ENCODE measurements around the gene PLCB3.
A peak's percentile ranks its signal among the peaks of the same experiment; 100 is the strongest.

The PLCB3 gene

GRCh38 chr11:64238999-64239398 is 12.3 kb upstream of the PLCB3 start:
- H3K27me3 ChIP-seq (ENCODE audit: insufficient read depth, poor library complexity, severe bottlenecking), result no peaks in the 10 kb centered on the region
- DNase-seq (ENCODE audit: low read depth in 1 of 2, low spot score in 1 of 2), result peak in 1 of 2 experiments; percentile 90
- no peak overlapping the region for H3K4me3 ChIP-seq (replicated peaks; ENCODE audit: insufficient read depth, low read length)
- TF ChIP-seq CTCF (IDR thresholded peaks at IDR 0.05; ENCODE audit: insufficient read depth, low read length), result no peak
- TF ChIP-seq GABPA (IDR thresholded peaks at IDR 0.05; ENCODE audit: low read depth), result 0 out of 2 replicates have a peak, but pooled peaks have one; percentile 12
- no peak; the same call in 1 of the 2 replicates for TF ChIP-seq SPI1 (IDR thresholded peaks at IDR 0.05; ENCODE audit: borderline replicate concordance, low read depth)
- TF ChIP-seq REST (IDR thresholded peaks at IDR 0.05; ENCODE audit: insufficient replicate concordance, low read depth), result no peak
- peak; percentile 83 for TF ChIP-seq POLR2AphosphoS5 (IDR thresholded peaks at IDR 0.05; ENCODE audit: low read depth)
- H3K27ac ChIP-seq (replicated peaks), result peak overlapping the region; percentile 97

DNA sequence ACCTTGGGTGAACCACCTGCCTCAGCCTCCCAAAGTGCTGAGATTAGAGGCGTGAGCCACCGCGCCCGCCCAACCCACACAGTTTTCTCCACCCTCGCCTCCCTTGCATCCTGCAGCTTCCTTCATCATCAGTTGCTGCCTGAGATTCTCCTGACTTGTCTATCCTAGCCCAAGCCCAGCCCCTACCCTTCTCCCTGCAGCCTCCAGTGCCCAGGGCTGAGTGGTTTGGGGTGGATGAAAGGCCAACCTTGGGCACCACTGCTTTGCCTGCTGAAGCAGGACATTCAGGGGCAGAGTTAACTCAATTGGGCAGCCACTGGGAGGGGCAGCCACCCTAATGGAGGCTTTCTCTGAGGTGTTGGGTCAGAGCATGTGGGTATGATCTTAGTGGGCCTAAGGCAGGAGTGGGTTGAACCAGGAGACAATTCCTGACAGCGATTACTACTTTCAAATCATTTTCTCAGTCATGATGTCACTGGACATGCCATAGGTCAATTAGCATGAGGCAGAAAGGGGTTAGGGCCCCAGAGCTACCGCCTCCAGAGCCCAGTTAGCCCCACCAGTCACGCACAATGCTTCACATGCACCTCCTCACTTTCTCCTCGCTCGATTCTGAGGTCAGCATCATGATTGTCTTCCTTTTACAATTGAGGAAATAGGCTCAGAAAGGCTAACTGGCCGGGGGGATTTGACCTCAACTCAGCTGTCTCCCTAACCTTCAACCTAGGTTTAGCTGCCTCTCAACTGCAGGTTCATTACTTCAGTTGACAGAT is 11.5 kb upstream of the PLCB3 start:
- DNase-seq (ENCODE audit: low read depth in 1 of 2, low spot score in 1 of 2), result peak; percentile 93 to 94
- TF ChIP-seq SPI1 (IDR thresholded peaks at IDR 0.05; ENCODE audit: borderline replicate concordance, low read depth) (peak; percentile 90; the same call in 1 of the 2 replicates), REST (IDR thresholded peaks at IDR 0.05; ENCODE audit: insufficient replicate concordance, low read depth) (no peak)
- Histone ChIP-seq H3K27ac (replicated peaks) (peak overlapping the region; percentile 97), H3K27me3 (ENCODE audit: insufficient read depth, poor library complexity, severe bottlenecking) (no peaks in the 10 kb centered on the region), H3K4me3 (replicated peaks; ENCODE audit: insufficient read depth, low read length) (peak overlapping the region; percentile 80)

- peak; percentile 81 for TF ChIP-seq POLR2AphosphoS5 (IDR thresholded peaks at IDR 0.05; ENCODE audit: low read depth)
- no peak; the same call in 1 of the 2 replicates for TF ChIP-seq SPI1 (IDR thresholded peaks at IDR 0.05; ENCODE audit: borderline replicate concordance, low read depth)
- TF ChIP-seq GABPA (IDR thresholded peaks at IDR 0.05; ENCODE audit: low read depth), result peak; percentile 84
- TF ChIP-seq REST (IDR thresholded peaks at IDR 0.05; ENCODE audit: insufficient replicate concordance, low read depth), result peak; percentile 30
- no peak for TF ChIP-seq CTCF (IDR thresholded peaks at IDR 0.05; ENCODE audit: insufficient read depth, low read length)
- peak within 1 kb of the TSS; percentile 80 for H3K4me3 ChIP-seq (replicated peaks; ENCODE audit: insufficient read depth, low read length)
- peak within 1 kb of the TSS; percentile 97 for H3K27ac ChIP-seq (replicated peaks)
- H3K27me3 ChIP-seq (ENCODE audit: insufficient read depth, poor library complexity, severe bottlenecking), result no peaks in the 10 kb centered on the region
- DNase-seq (ENCODE audit: low read depth in 1 of 2, low spot score in 1 of 2), result peak; percentile 95 to 97
Observed at GRCh38 chr11:64240435-64241240, 10.7 kb upstream of the PLCB3 start, which contains the start of gene FKBP2. Gene FKBP2, plus strand, starts transcription at chr11:64241095. Its CDS starts 1,293 bp downstream, at chr11:64242388.

Measured in HL-60 (cell line).